Fibroblast of lung (primary cell): ENCODE data around the gene SPATA22. TPM values are rescaled to one million over a fixed set of nuclear protein-coding genes. Genes with fewer than 3 reads are reported as not detected.
A peak's percentile ranks its signal among the peaks of the same experiment; 100 is the strongest.

Experiments
- DNase-seq, 2 donors: peaks; one replicate each; pipeline versions ENCODE4 v3.0.0 to v3.0.0-alpha.2; 2010; ENCODE audit warnings: low read depth in 2 of 2
- H2AFZ ChIP-seq: 2 replicates; pipeline ENCODE4 v1.5.1; 2012; ENCODE audit warnings: low read length, control low read depth, inconsistent platforms
- H3K27ac ChIP-seq: 2 replicates; pipeline ENCODE4 v1.5.1; 2011; ENCODE audit warnings: low read length, control low read depth; ENCODE audit not compliant: insufficient read depth
- H3K27me3 ChIP-seq: 2 replicates; pipeline ENCODE4 v1.5.1; 2011; ENCODE audit warnings: mild to moderate bottlenecking, low read length; ENCODE audit not compliant: control insufficient read depth, insufficient read depth
- H3K36me3 ChIP-seq: 2 replicates; pipeline ENCODE4 v1.5.1; 2011; ENCODE audit warnings: low read length; ENCODE audit not compliant: control insufficient read depth, insufficient read depth
- H3K4me1 ChIP-seq: 2 replicates; pipeline ENCODE4 v1.5.1; 2011; ENCODE audit warnings: low read length; ENCODE audit not compliant: control insufficient read depth, insufficient read depth; ENCODE audit errors: extremely low read depth
- H3K4me2 ChIP-seq: 2 replicates; pipeline ENCODE4 v1.5.1; 2011; ENCODE audit warnings: low read length, control low read depth; ENCODE audit not compliant: insufficient read depth; ENCODE audit errors: extremely low read depth
- H3K4me3 ChIP-seq, 4 experiments: fragments of 200-600 bp in 1 of 4; sonication (generic) in 1 of 4; replicated peaks in 1 of 4; 2 replicates each; pipeline ENCODE4 v1.5.1; 2011 to 2016; ENCODE audit warnings: low read length in 4 of 4, low read depth in 3 of 4, mild to moderate bottlenecking in 3 of 4, control low read depth in 2 of 4, inconsistent platforms in 1 of 4, mixed read lengths in 1 of 4; ENCODE audit not compliant: insufficient read depth in 1 of 4; ENCODE audit errors: control extremely low read depth in 1 of 4
- H3K79me2 ChIP-seq: 2 replicates; pipeline ENCODE4 v1.5.1; 2012; ENCODE audit warnings: mild to moderate bottlenecking, low read length, inconsistent platforms; ENCODE audit not compliant: control insufficient read depth, insufficient read depth
- H3K9ac ChIP-seq: 2 replicates; pipeline ENCODE4 v1.5.1; 2011; ENCODE audit warnings: mild to moderate bottlenecking, low read length, control low read depth; ENCODE audit not compliant: insufficient read depth
- H3K9me3 ChIP-seq: 2 replicates; pipeline ENCODE4 v1.5.1; 2012; ENCODE audit warnings: low read depth, low read length; ENCODE audit not compliant: control insufficient read depth, insufficient read depth
- H4K20me1 ChIP-seq: 2 replicates; pipeline ENCODE4 v1.5.1; 2011; ENCODE audit warnings: low read length; ENCODE audit not compliant: control insufficient read depth, insufficient read depth; ENCODE audit errors: extremely low read depth
- CTCF ChIP-seq, 2 donors: IDR thresholded peaks in 1 of 2; conservative IDR thresholded peaks in 1 of 2; 1 replicate in 1 of 2; 2 replicates in 1 of 2; pipeline ENCODE4 v1.5.1; 2011 to 2012; ENCODE audit warnings: low read length in 2 of 2, control low read depth in 1 of 2, inconsistent platforms in 1 of 2, low read depth in 1 of 2, mild to moderate bottlenecking in 1 of 2
- EZH2 ChIP-seq: IDR thresholded peaks from 2 replicates; pipeline ENCODE4 v1.5.1; 2012; ENCODE audit warnings: low read length, control low read depth, mild to moderate bottlenecking; ENCODE audit errors: missing control alignments
- polyA plus RNA-seq, 2 donors: library from polyadenylated mRNA; depleted of rRNA in 1 of 2; stranded (reverse) in 1 of 2; unstranded in 1 of 2; fragments of >200 nt; gene quantifications; 2 replicates each; pipeline ENCODE4 v1.2.1, GENCODE V29; 2011 to 2012; ENCODE audit warnings: missing spikeins in 1 of 2
- total RNA-seq: library from RNA; depleted of rRNA; stranded (reverse); fragments of >200 nt; gene quantifications from 2 replicates; pipeline ENCODE4 v1.2.1, GENCODE V29; 2014

Gene SPATA22
- total and polyA plus RNA-seq, 2 donors (not counting 1 experiment from before 2014, with no cell fraction given) = 0.17 to 0.33 TPM

- no peaks in the 10 kb centered on the region for H3K27me3 ChIP-seq
- H3K27ac ChIP-seq = no peak overlapping the region
- no peak for TF ChIP-seq EZH2
- no peak for TF ChIP-seq CTCF (conservative IDR thresholded peaks at IDR 0.05 in 1 of 2, IDR thresholded peaks at IDR 0.05 in 1 of 2; ENCODE audit: low read depth in 1 of 2, low read length in 2 of 2)
- H2AFZ ChIP-seq = no peak overlapping the region
- no peak overlapping the region for H3K4me3 ChIP-seq
- no peaks in the 10 kb centered on the region for H3K79me2 ChIP-seq
- H3K36me3 ChIP-seq = no peaks in the 10 kb centered on the region
- H3K4me1 ChIP-seq = no peaks in the 10 kb centered on the region
- no peak overlapping the region for H3K4me2 ChIP-seq
- no peak overlapping the region for H3K9ac ChIP-seq
- no peaks in the 10 kb centered on the region for H3K9me3 ChIP-seq
- peak in 1 of 2 donors; percentile 1 for DNase-seq
- no peaks in the 10 kb centered on the region for H4K20me1 ChIP-seq
Measured at GRCh38 chr17:3502466-3502865, 30.8 kb upstream of the SPATA22 start.

- Histone ChIP-seq H3K4me2 (no peak overlapping the region), H3K4me3 (no peak overlapping the region), H4K20me1 (no peaks in the 10 kb centered on the region), H3K27ac (no peak overlapping the region), H3K9me3 (no peaks in the 10 kb centered on the region), H3K4me1 (no peaks in the 10 kb centered on the region), H3K79me2 (no peaks in the 10 kb centered on the region), H3K9ac (no peak overlapping the region), H3K27me3 (no peaks in the 10 kb centered on the region), H3K36me3 (no peaks in the 10 kb centered on the region), H2AFZ (no peak overlapping the region)
- DNase-seq = peak in 1 of 2 donors; percentile 3
- TF ChIP-seq EZH2 (no peak), CTCF (conservative IDR thresholded peaks at IDR 0.05 in 1 of 2, IDR thresholded peaks at IDR 0.05 in 1 of 2; ENCODE audit: low read depth in 1 of 2, low read length in 2 of 2) (no peak)
Measured at GRCh38 chr17:3501344-3501743, 29.7 kb upstream of the SPATA22 start.

GRCh38 chr17:3497101-3497500 lies 25.5 kb upstream of the SPATA22 start:
- Histone ChIP-seq H3K9me3 (no peaks in the 10 kb centered on the region), H3K4me1 (no peaks in the 10 kb centered on the region), H3K27ac (no peak overlapping the region), H3K27me3 (no peaks in the 10 kb centered on the region), H3K36me3 (no peaks in the 10 kb centered on the region), H3K9ac (no peak overlapping the region), H3K4me2 (no peak overlapping the region), H3K79me2 (no peaks in the 10 kb centered on the region), H4K20me1 (no peaks in the 10 kb centered on the region), H2AFZ (no peak overlapping the region), H3K4me3 (no peak overlapping the region)
- TF ChIP-seq EZH2 = no peak
- no peak for TF ChIP-seq CTCF (conservative IDR thresholded peaks at IDR 0.05 in 1 of 2, IDR thresholded peaks at IDR 0.05 in 1 of 2; ENCODE audit: low read depth in 1 of 2, low read length in 2 of 2)
- no peak for DNase-seq
